HG02571 (cell line): ENCODE measurements around the gene ZDHHC4.
"Not testable (repeated sequence)": the region's sequence is repeated elsewhere in the genome, so short reads cannot be mapped to it uniquely, and the experiment has no call there.

Experiments
- ATAC-seq: cut with Tn5 transposase; IDR thresholded peaks from one replicate; pipeline ENCODE4 v1.9.1; 2021; ENCODE audit warnings: mild to moderate bottlenecking, moderate library complexity; ENCODE audit not compliant: unreplicated experiment

Gene ZDHHC4

GRCh38 chr7:6559896-6560295, 17.4 kb upstream of the ZDHHC4 start:
- ATAC-seq, result no peak

GRCh38 chr7:6562106-6562505, 15.1 kb upstream of the ZDHHC4 start:
- ATAC-seq, result no peak

GRCh38 chr7:6563936-6564770, 13.1 kb upstream of the ZDHHC4 start:
- no peak for ATAC-seq

- ATAC-seq, result no peak
Observed at GRCh38 chr7:6565655-6566054, 11.6 kb upstream of the ZDHHC4 start.

- ATAC-seq, result no peak
Observed at GRCh38 chr7:6567886-6568285, 9.4 kb upstream of the ZDHHC4 start.

- ATAC-seq, result no peak
Observed at GRCh38 chr7:6571160-6571779, 6.0 kb upstream of the ZDHHC4 start.

- ATAC-seq, result no peak
Observed at GRCh38 chr7:6575281-6576023, 1.8 kb upstream of the ZDHHC4 start.

GRCh38 chr7:6576024-6576866, 1.0 kb upstream of the ZDHHC4 start:
- ATAC-seq, result no peak

GRCh38 chr7:6576867-6577368, 336 bp upstream of the ZDHHC4 start:
- ATAC-seq, result not testable (repeated sequence)

- no peak for ATAC-seq
Observed at GRCh38 chr7:6578114-6579084, 1.1 kb downstream of the ZDHHC4 start.

GRCh38 chr7:6579446-6579845, 2.2 kb downstream of the ZDHHC4 start:
- ATAC-seq, result no peak

GRCh38 chr7:6585746-6586432, 8.6 kb downstream of the ZDHHC4 start:
- not testable (repeated sequence) for ATAC-seq

GRCh38 chr7:6588566-6588965, 11.3 kb downstream of the ZDHHC4 start:
- no peak for ATAC-seq

- ATAC-seq, result no peak
Observed at GRCh38 chr7:6589151-6589828, 12.0 kb downstream of the ZDHHC4 start.

- peak; percentile 84 for ATAC-seq
Observed at GRCh38 chr7:6589829-6590644, 12.8 kb downstream of the ZDHHC4 start, which contains the start of gene INTS15. Gene INTS15 (plus strand): TSS chr7:6590021. CDS start chr7:6590284, 263 bp downstream.

- peak; percentile 19 for ATAC-seq
Observed at GRCh38 chr7:6590645-6591110, 13.4 kb downstream of the ZDHHC4 start.

- ATAC-seq, result no peak
Observed at GRCh38 chr7:6600093-6600492, 22.8 kb downstream of the ZDHHC4 start.
